ENCODE results near the gene WASF1.

- no peak for TF ChIP-seq CTCF (conservative IDR thresholded peaks at IDR 0.05 in 1 of 2, IDR thresholded peaks at IDR 0.05 in 1 of 2; ENCODE audit: extremely low read depth in 1 of 2, insufficient read depth in 1 of 2, low read depth in 1 of 2, low read length in 2 of 2)
- no peak for TF ChIP-seq EZH2 (IDR thresholded peaks at IDR 0.05; ENCODE audit: borderline replicate concordance, low read length)
These were observed 5.9 kb downstream of the WASF1 start for GRCh38 chr6:110173506-110174132.

Measured in mammary epithelial cell (primary cell).